GM19468 (cell line): ENCODE results near the gene NMT1.
"Not testable (repeated sequence)": the region's sequence is repeated elsewhere in the genome, so short reads cannot be mapped to it uniquely, and the experiment has no call there.

Experiments used
- ATAC-seq: cut with Tn5 transposase; IDR thresholded peaks from one replicate; pipeline ENCODE4 v1.9.1; 2021; ENCODE audit warnings: mild to moderate bottlenecking, moderate library complexity, moderate number of reproducible peaks; ENCODE audit not compliant: unreplicated experiment; ENCODE audit errors: extremely low read depth

The NMT1 gene

DNA sequence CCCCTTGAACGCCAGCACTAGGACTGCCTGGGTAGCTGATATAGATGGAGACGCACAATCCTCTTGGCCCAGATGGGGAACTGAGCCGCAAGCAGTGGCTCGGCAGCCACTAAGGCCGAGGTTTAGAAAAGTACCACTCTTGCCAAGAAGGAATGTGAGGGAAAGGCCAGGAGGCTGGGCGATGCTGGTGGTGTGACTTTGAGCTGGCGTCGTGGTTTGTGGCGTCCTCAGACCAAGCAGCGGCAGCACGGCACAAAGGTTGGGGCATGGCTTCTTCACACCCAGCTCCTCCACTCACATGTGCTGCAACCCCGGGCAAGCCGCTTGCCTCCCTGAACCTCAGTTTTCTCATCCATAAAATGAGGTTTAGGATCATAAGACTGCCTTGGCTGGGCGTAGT is 25.3 kb upstream of the NMT1 start:
- no peak for ATAC-seq

DNA sequence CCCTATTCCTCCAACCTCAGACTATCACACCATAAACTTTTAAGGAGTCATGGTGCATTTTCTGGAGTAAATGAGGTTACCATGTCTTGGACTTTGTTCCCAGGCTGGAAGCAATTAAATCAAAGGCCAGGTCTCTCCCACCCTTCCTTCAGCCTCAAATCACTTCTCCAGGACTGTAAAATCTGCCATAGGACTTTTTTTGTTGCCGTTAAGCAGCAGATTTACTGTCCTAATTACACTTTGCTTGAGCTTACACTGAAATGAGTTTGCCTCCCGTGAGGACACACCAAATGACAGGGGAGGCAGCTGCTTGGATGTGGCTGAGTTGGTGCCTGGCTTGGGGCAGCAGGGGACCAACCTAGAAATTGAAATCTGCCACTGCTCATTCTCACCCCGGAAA is 24.4 kb upstream of the NMT1 start:
- no peak for ATAC-seq

GRCh38 chr17:45038728-45039634 is 22.1 kb upstream of the NMT1 start:
- ATAC-seq: no peak

DNA sequence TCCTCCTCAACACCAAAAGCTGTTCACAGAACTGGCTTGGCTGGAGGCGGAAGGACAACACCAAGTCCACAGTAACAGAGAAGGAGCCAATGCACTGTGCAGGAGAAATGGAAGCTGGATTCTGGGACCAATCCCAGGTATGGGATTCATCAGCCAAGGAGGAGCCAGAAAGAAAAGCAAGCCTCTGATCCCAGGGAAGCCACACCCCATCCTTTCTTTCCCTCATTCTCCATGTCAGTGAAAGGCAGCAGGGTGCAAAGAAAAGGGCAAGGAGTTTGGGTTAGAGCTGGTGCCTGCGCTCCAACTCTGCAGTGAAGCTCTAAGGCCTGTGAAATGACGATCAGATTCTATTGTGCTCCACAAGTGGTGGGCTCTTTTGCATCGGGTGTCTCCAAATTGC is 20.7 kb upstream of the NMT1 start:
- ATAC-seq: no peak

- no peak for ATAC-seq
Measured at GRCh38 chr17:45042346-45043120, 18.6 kb upstream of the NMT1 start.

DNA sequence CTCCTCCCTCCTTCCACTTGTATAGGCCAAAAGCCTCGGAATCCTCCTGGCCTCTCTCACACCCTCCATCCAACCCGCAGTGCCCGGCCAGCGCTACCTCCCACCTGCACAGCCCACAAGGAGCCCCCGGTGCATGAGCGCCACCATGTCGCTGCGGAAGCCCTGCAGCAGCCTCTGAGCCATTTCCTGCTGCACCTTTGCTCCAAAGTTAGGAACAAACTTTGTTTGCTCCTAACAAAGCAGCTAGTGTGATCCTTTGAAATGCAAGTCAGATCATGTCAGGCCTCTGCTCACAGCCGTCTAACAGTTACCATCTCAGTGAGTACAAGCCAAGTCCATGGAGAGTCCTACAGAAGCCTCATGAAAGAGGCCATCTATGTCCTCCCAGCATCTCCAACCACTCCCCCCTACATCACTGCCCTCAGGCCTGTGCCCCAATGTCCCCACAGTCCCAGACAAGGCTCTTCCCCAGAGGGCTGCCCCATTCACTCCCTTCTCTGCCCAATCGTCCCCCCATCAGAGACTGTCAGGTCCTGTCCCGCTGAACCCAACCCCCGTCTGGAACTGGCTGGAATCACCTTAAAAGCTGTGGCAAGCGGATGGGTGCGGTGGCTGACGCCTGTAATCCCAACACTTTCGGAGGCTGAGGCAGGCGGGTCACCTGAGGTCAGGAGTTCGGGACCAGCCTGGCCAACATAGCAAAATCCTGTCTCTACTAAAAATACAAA is 17.1 kb upstream of the NMT1 start:
- ATAC-seq: no peak

DNA sequence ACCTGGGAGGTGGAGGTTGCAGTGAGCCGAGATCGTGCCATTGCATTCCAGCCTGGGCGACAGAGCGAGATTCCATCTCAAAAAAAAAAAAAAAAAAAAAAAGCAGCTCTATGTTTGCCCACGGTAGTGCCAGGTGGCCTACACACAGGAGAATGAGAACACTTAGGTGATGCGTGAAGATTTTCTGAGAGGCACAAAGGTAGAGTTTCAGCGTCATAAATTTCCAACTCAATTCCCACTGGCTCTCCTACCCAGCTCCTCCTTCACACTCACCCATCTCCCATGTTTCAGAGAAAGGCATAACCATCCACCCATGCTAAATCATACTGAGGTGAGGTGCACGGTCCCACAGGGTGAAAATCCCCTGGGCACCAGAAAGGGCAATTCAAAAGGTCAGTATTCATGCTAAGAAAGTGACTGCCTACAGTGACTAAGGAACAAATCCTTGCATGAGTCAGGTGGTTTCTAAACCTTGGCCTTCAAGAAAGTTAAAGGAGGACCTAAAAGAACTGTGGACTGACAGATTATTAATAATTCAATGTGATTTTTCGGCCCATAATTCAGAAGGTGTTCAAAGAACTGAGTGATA is 14.5 kb upstream of the NMT1 start:
- ATAC-seq: no peak

DNA sequence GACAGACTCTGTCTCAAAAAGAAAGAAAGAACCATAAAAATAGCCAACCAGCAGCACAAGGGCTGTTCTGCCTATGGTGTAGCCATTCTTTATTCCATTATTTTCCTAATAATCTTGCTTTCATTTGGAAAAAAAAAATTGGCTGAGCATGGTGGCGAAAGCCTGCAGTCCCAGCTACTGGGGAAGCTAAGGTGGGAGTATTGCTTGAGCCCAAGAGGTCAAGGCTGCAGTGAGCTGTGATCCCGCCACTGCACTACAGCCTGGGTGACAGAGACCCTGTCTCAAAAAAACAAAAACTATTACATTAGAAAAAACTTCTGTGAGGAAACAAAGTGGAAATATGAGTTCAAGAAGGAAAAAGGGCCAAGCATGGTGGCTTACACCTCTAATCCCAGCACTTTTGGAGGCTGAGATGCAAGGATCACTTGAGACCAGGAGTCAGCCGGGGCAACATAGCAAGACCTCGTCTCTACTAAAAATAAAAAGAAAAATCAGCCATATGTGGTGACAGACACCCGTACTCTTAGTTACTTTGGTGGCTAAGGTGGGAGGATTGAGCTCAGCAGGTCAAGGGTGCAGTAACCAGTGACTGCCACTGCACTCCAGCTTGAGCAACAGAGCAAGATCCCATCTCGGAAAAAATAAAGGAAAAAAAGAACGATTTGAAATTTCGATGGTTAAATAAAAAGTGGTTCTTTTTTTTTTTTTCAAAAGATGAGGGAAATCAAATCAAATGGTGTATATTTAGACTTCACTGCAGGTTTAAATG is 12.1 kb upstream of the NMT1 start:
- no peak for ATAC-seq

DNA sequence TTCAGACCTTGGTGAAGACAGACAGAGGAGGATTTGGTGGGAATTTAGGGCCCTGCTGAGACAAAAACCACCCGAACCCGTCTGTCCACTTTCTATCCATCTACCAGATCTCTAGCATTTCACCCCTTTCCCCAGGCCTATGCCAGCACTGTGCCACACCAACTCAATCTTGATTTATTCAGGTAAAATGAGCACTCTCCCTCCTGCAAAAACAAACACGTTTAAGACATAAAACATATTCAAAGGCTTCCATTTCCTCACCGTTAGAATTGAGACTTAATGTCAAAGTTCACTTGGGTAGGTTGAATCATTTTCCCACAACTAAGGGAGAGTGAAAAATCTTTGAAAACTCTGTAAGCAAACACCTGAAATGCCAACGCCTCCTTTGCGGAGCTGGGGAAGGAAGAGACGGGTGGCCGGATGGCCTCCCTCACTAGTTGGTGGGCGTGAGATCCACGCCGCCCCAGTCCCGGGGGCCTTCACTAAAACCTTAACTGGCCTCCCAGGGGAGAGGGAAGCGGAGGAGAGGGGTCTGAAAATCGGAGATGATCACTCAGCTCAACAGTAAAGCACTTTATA is 10.5 kb upstream of the NMT1 start:
- ATAC-seq: no peak

DNA sequence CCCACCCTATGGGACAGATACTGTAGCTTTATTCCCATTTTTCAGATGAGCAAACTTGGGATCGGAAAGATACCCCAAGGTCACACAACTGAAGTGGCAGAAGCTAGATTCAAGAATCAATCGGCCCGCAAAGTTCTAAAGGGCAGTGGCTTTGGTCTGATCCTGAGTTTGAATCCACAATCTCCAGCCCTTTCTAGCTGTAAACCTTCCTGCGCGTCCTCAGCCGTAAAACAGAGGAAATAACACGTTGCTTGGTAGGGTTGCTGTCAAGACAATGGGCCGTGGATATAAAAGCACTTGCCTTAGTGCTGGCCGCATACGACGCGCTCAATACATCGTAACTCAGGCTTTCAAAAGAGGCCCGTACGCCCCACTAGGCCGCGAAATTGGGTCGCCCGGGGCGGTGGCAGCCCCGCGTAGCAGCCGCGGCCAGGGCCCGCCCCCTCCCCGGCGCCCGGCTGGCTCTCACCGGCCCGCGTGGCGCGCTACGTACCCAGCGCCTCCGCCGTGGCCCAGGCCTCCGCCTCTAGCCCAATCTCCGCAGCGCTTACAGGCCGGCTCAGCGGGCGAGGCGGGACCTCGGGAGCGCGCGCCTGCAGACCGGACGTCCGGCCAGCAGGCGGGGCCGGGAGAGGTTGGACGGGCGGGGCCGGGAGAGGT is 9.9 kb upstream of the NMT1 start, which contains the start of gene DCAKD:
Gene DCAKD, minus strand, starts transcription at position 573 of the 660 bp plus-strand sequence. CDS start 16,747 bp downstream, outside the sequence.
- peak; percentile 79 for ATAC-seq

- not testable (repeated sequence) for ATAC-seq
Measured at GRCh38 chr17:45051720-45052051, 9.4 kb upstream of the NMT1 start.

- no peak for ATAC-seq
Measured at GRCh38 chr17:45052052-45052772, 8.9 kb upstream of the NMT1 start.

- no peak for ATAC-seq
Measured at GRCh38 chr17:45060382-45060796, 728 bp upstream of the NMT1 start.

DNA sequence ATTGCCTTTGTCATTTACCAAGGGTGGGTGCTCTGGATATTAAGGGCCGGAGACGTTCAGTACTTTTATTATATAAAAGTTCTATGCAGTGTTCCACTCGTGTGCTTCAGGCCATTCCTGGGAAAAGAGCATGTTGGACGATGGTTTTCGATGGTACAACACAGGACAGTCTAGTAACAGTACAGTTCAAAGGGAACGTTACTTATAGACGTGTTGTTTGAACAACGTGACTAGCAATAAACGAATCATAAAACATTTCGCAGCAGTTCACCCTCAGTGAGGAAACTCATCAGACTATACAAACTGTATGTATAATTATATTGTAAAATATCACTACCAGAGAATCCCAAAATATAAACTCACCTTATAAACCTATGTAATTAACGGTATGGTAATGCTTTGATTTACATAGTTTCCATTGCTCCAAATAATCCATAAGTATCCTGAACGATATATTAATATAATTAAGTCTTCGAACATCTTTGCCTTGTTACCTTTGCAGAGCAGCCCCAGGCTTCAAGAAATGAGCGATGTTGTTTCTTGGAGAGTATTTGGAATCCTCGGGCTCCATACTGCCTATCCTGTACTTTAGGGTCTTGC is 589 bp downstream of the NMT1 start:
- no peak for ATAC-seq

- ATAC-seq: no peak
Measured at GRCh38 chr17:45063198-45063597, 2.1 kb downstream of the NMT1 start.

GRCh38 chr17:45067637-45068036 is 6.5 kb downstream of the NMT1 start:
- ATAC-seq: no peak

- no peak for ATAC-seq
Measured at GRCh38 chr17:45070001-45070400, 8.9 kb downstream of the NMT1 start.

- no peak for ATAC-seq
Measured at GRCh38 chr17:45070809-45071208, 9.7 kb downstream of the NMT1 start.
